ENCODE data around the gene TPH1.
A peak's percentile ranks its signal among the peaks of the same experiment; 100 is the strongest.
"Not testable (repeated sequence)": the region's sequence is repeated elsewhere in the genome, so short reads cannot be mapped to it uniquely, and the experiment has no call there.

The TPH1 gene

GRCh38 chr11:18022419-18022818 lies 23.6 kb downstream of the TPH1 start:
- DNase-seq (ENCODE audit: low spot score) = no peak

DNA sequence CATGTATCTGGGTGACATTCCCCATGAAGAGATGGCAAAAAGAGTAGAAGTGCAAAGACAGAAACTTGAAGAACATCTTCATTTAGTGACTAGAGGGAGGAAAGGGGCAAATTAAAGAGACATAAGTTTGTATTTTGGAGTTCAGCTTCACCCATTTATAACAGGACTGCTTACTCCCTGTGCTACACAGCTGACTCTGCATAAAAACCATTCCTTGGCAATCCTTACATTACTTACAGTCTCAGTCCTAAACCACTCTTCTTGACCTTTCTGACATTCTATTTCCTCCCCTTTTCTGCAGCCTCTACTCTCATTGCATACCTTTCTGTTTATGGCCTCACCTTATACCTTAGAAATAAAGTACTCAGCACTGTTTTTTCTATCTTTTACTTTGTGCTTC lies 26.4 kb downstream of the TPH1 start:
- DNase-seq (ENCODE audit: low spot score) = no peak

- no peak for DNase-seq (ENCODE audit: low spot score)
Measured at GRCh38 chr11:18016789-18017188, 29.3 kb downstream of the TPH1 start.

- no peak for DNase-seq (ENCODE audit: low spot score)
Measured at GRCh38 chr11:18014876-18015275, 31.2 kb downstream of the TPH1 start.

GRCh38 chr11:18013790-18014507 lies 32.1 kb downstream of the TPH1 start:
- no peak for DNase-seq (ENCODE audit: low spot score)

GRCh38 chr11:18012906-18013781 lies 32.9 kb downstream of the TPH1 start, which contains the start of gene SERGEF:
SERGEF (minus strand) TSS chr11:18013047; CDS start chr11:18013010, 37 bp downstream.
- peak; percentile 95 for DNase-seq (ENCODE audit: low spot score)

GRCh38 chr11:18012122-18012905 lies 33.8 kb downstream of the TPH1 start:
- DNase-seq (ENCODE audit: low spot score) = peak; percentile 14

GRCh38 chr11:18011633-18012032 lies 34.4 kb downstream of the TPH1 start:
- no peak for DNase-seq (ENCODE audit: low spot score)

- DNase-seq (ENCODE audit: low spot score) = no peak
Measured at GRCh38 chr11:18010977-18011586, 35.0 kb downstream of the TPH1 start.

DNA sequence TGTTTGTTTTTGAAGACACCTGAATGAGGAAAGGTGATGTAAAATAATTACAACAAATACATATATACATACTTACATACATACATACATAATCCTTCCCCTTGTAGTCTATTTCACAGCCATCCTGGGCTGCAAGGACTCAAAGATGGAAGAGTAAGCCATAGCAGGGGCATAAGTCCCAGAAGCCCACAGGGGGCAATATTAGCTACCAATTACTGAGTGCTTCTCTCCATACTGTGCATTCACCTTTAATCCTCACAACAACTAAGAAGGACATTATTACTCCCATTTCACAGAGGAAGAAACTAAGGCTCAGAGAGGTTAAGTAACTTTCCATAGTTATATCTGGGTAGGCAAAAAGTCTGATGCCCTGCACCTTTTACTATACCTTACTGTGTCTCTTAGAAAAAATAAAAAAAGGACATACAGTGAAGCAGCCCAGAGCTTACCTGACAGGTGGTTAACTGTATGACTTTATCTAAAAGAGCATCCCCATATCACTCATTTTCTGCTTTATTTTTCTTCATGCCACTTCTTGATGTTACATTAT lies 35.9 kb downstream of the TPH1 start:
- DNase-seq (ENCODE audit: low spot score) = peak; percentile 29

- no peak for DNase-seq (ENCODE audit: low spot score)
Measured at GRCh38 chr11:18005376-18006129, 40.5 kb downstream of the TPH1 start.

- DNase-seq (ENCODE audit: low spot score) = no peak
Measured at GRCh38 chr11:18001191-18001590, 44.9 kb downstream of the TPH1 start.

GRCh38 chr11:18000760-18001159 lies 45.3 kb downstream of the TPH1 start:
- no peak for DNase-seq (ENCODE audit: low spot score)

- not testable (repeated sequence) for DNase-seq (ENCODE audit: low spot score)
Measured at GRCh38 chr11:18000128-18000527, 45.9 kb downstream of the TPH1 start.

All from CD4-positive, alpha-beta T cell treated with Interleukin-2 at 100 ng/mL for 4 hours (primary cell).